IgD-negative memory B cell (primary cell): Measurements from ENCODE around the gene ZNF710. TPM values are rescaled to one million over a fixed set of nuclear protein-coding genes. Genes with fewer than 3 reads are reported as not detected.
A peak's percentile ranks its signal among the peaks of the same experiment; 100 is the strongest.

Experiments
- H3K27ac Mint-ChIP-seq, 3 donors: one replicate each; pipeline ENCODE4 v1.8.0; 2020 to 2022; ENCODE audit warnings: mild to moderate bottlenecking in 3 of 3, mixed read lengths in 3 of 3, moderate library complexity in 1 of 3
- H3K27me3 Mint-ChIP-seq: one replicate; pipeline ENCODE4 v1.8.0; 2021; ENCODE audit warnings: mixed read lengths
- H3K36me3 Mint-ChIP-seq: one replicate; pipeline ENCODE4 v1.8.0; 2020; ENCODE audit warnings: mild to moderate bottlenecking, mixed read lengths
- H3K4me1 Mint-ChIP-seq, 3 donors: one replicate each; pipeline ENCODE4 v1.8.0; 2020 to 2022; ENCODE audit warnings: mixed read lengths in 3 of 3, mild to moderate bottlenecking in 1 of 3
- H3K4me3 Mint-ChIP-seq, 4 donors: one replicate each; pipeline ENCODE4 v1.8.0; 2020 to 2022; ENCODE audit warnings: mild to moderate bottlenecking in 4 of 4, mixed read lengths in 4 of 4, moderate library complexity in 3 of 4
- H3K9me3 Mint-ChIP-seq, 3 donors: one replicate each; pipeline ENCODE4 v1.8.0; 2020 to 2021; ENCODE audit warnings: mixed read lengths in 3 of 3, mild to moderate bottlenecking in 1 of 3
- polyA plus RNA-seq: library from polyadenylated mRNA; unstranded; fragments of 300-500 nt; fragmentation: Illumina TruSeq; gene quantifications from one replicate; pipeline ENCODE4 v1.2.3, GENCODE V29; 2021

ZNF710 gene
- polyA plus RNA-seq, 1 donor from 2014 or later: 3.6 TPM

DNA sequence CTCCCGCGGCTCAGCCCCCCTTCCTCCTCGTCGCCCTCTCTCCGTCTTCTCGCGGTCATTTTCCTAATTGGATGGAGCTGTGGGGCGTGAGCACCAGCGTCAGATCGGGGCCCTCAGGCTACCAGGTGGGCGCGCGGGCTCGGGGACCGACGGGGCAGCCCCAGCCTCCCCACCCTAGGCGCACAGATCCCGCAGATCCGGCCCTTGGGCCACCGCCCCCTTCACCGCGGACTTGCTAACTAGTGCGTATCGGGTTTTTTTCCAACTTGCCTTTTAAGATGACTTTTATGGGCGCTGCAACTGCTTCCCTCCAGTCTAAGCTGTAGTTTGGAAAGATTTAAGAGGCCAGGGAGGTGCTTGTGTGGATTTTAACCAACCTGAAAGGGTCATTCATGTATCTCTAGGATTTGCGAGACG lies 1.3 kb downstream of the ZNF710 start:
- peaks cover 19 to 27% (median 25%) of the 10 kb centered on the region in 3 donors for H3K4me1 Mint-ChIP-seq
- H3K27ac Mint-ChIP-seq: peak overlapping the region; percentile 80 to 90 (median 89)
- H3K36me3 Mint-ChIP-seq: peaks cover 5% of the 10 kb centered on the region
- H3K27me3 Mint-ChIP-seq: no peaks in the 10 kb centered on the region
- no peaks in the 10 kb centered on the region for H3K9me3 Mint-ChIP-seq
- H3K4me3 Mint-ChIP-seq: peak overlapping the region; percentile 83 to 94 (median 88)

DNA sequence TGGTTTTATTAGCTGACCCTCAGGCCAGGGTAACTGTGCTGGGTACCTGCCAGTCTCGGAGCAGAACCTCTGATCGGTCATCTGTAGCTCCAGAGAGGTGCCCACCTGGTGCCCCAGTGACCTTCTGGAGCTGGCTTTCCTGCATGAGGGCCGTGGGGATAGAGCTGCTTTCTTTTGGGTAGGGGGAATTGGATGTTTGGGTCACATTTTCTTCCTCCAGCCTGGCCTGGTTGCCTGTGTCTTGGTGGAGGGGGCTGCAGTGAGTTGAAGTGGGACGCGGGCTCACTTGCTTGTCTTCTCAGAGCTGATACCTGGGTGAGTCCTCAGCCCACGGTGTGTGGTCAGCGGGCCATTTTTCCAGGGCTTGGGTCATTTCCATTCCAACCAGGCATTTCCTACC lies 2.6 kb downstream of the ZNF710 start:
- Mint-ChIP-seq H3K27me3 (no peaks in the 10 kb centered on the region), H3K27ac (peak overlapping the region; percentile 18 to 89 (median 67)), H3K9me3 (no peaks in the 10 kb centered on the region)

DNA sequence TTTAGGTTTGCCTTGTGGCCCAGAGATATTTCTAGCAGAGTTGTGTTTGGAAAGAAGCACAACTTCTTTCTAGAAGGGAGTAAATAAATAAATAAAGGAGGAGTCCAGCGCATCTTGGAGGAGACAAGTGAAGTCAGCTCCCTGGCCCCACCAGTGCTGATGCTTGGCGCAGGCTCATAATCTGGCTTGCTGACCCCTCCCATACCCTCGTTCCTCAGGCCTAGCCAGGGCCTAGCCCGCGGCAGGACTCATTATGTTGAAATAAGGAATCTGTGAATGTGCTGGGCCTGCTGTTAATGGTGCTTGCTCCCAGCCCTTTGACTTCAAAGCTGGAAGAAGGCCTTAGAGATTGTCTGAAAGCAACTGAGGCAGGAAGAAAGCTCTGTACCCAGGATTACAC lies 3.1 kb downstream of the ZNF710 start:
- Mint-ChIP-seq H3K27ac (peak overlapping the region in 2 of 3 donors; percentile 18 to 67), H3K4me1 (peaks cover 22 to 29% (median 27%) of the 10 kb centered on the region in 3 donors), H3K4me3 (peak overlapping the region in 3 of 4 donors; percentile 5 to 83 (median 23)), H3K36me3 (peaks cover 3% of the 10 kb centered on the region), H3K27me3 (no peaks in the 10 kb centered on the region), H3K9me3 (no peaks in the 10 kb centered on the region)

More for the DNA sequence above, 2.6 kb downstream of the ZNF710 start:
- Mint-ChIP-seq H3K36me3 (peaks cover 5% of the 10 kb centered on the region), H3K4me3 (peak overlapping the region in 3 of 4 donors; percentile 83 to 94 (median 89)), H3K4me1 (peaks cover 19 to 28% (median 27%) of the 10 kb centered on the region in 3 donors)

DNA sequence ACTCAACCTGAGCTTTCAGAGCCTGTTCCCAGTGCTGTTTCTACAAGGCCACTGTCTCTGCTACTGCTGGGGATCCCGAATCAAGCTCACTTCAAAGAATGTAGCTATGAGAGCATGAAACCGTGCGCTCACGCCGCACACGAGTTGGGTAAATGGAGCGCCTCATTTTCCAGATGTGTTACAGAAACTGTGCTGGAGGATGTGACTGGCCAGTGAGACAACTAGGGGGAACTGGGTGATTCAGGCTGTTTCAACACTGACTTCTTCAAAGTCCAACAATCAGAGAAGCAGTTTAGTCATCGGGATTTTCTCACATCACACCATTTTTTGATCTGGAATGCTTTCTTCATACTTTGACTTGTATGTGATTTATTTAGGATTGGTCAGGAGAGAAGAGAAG lies 3.5 kb downstream of the ZNF710 start:
- Mint-ChIP-seq H3K9me3 (no peaks in the 10 kb centered on the region), H3K27ac (peak overlapping the region; percentile 44 to 87 (median 67)), H3K27me3 (no peaks in the 10 kb centered on the region), H3K36me3 (peaks cover 3% of the 10 kb centered on the region), H3K4me3 (peak overlapping the region in 3 of 4 donors; percentile 5 to 83 (median 25)), H3K4me1 (peaks cover 26 to 34% (median 27%) of the 10 kb centered on the region in 3 donors)

DNA sequence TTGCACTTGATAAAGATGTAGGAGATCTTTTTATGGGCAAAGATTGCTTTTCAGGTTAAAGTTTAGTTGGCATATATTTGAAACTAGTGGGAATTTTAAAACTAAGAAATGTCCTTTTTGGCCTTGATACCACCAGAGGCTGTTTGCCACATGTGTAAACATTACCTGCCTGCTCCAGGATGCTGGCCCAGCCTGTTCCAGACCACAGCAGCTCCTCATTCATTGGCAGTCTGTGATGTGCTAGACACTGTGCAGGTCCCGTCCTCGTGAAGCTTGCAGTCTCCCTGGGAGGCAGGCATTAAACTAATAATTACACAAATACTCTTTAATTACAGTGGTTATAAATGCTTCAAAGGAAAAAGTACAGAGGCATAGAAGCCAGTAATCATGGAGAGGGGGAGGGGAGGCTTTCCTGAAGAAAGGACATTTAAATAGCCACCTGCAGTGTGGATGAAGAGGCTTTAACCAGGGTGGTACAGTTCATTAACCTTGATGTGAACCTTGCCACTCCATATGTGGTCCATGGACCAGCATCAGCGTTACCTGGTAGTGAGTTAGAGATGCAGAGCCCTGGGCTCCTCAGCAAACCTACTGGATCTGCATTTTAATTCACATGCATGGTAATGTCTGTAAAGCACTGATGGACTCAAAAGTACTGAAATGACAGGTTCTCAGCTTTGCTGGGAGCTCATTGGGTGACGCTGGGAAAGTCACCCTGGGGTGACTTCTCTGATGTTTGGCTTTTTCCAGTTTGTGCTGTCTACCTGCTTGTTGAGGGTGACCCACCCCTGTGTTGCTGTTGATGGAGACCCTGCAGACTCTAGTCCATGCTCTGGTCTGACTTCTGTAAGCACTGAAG lies 5.3 kb downstream of the ZNF710 start:
- Mint-ChIP-seq H3K27ac (no peak overlapping the region), H3K27me3 (no peaks in the 10 kb centered on the region), H3K36me3 (peaks cover 1% of the 10 kb centered on the region), H3K4me1 (peaks cover 26 to 34% (median 27%) of the 10 kb centered on the region in 3 donors), H3K4me3 (peak overlapping the region in 1 of 4 donors; percentile 22), H3K9me3 (no peaks in the 10 kb centered on the region)

DNA sequence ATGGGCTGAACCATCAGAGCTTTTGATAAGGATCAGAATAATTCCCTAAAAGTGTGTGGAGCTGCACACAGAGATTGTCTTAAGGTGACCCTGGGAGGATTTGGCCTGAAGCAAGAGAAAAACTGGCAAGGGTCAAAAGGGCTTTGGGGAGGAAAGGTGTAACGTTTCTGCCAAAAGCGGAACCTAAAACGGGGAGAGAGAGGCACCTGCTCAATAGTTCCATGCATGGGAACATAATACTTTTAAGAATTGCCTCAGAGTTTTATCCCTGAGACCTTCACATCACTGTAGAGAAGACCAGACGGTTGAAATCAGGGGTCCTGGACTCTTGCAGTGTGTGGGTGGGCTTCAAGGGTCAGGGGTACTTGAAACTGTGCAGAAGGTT lies 5.9 kb downstream of the ZNF710 start:
- Mint-ChIP-seq H3K36me3 (peaks cover 3% of the 10 kb centered on the region), H3K27ac (peak overlapping the region in 1 of 3 donors; percentile 11), H3K4me3 (peak overlapping the region in 2 of 4 donors; percentile 21 to 63), H3K9me3 (no peaks in the 10 kb centered on the region), H3K27me3 (no peaks in the 10 kb centered on the region), H3K4me1 (peaks cover 26 to 34% (median 27%) of the 10 kb centered on the region in 3 donors)

DNA sequence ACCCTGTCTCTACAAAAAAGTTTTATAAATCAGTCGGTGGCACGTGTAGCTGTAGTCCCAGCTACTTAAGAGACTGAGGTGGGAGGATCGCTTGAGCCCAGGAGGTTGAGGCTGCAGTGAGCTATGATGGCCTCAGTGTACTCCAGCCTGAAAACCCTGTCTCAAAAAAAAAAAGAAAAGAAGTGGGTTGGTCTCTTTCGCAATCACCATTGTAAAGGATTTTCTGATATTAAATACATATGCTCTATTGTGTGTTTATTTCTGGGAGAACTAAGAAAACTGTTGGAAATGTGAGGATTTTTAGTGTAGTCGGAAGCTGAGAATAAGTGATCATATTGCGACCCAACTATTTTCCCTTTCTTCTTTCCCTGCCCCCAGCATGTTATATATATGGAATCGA lies 7.5 kb downstream of the ZNF710 start:
- Mint-ChIP-seq H3K27ac (no peak overlapping the region), H3K4me1 (peaks cover 22 to 30% (median 23%) of the 10 kb centered on the region in 3 donors), H3K36me3 (peaks cover 3% of the 10 kb centered on the region), H3K9me3 (peaks cover 0 to 1% (median 0%) of the 10 kb centered on the region in 3 donors), H3K27me3 (no peaks in the 10 kb centered on the region), H3K4me3 (peak overlapping the region in 1 of 4 donors; percentile 56)

DNA sequence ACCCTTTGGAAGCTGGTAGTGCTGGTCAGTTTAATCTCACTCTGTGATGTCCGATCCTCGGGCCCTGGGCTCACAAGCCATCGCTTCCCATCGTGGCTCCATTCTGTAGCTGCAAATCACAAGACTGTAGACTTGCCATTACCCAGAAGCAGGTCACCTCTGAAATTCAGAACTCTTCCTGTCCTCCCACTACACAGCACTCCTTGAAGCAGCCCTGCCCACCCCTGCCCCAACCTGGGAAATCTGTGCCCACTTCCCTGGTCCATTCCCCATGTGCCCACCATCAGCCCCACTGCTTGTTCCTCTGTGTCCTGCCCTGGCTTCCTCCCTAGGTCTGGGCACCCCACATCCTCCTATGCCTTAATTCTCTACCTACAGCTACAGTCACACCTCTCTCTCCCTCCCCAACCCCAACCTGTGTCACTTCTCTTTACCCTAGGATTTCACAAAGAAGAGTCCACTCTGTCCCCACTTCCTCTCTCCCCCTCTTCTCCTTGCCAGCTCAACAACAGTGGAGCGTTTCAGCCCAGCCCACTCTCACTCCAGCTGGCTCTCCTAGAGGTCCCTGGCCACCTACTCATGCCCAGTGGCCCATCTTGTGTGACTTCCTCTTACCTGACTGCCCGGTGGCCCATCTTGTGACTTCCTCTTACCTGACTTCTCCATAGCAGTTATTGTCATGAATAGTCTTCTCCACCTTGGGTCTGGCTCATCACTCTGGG lies 8.3 kb downstream of the ZNF710 start:
- H3K27me3 Mint-ChIP-seq: no peaks in the 10 kb centered on the region
- H3K36me3 Mint-ChIP-seq: peaks cover 6% of the 10 kb centered on the region
- H3K4me1 Mint-ChIP-seq: peaks cover 20 to 34% (median 26%) of the 10 kb centered on the region in 3 donors
- H3K9me3 Mint-ChIP-seq: peaks cover 0 to 1% (median 0%) of the 10 kb centered on the region in 3 donors
- peak overlapping the region in 2 of 4 donors; percentile 25 to 30 for H3K4me3 Mint-ChIP-seq
- peak overlapping the region in 2 of 3 donors; percentile 21 to 86 for H3K27ac Mint-ChIP-seq

DNA sequence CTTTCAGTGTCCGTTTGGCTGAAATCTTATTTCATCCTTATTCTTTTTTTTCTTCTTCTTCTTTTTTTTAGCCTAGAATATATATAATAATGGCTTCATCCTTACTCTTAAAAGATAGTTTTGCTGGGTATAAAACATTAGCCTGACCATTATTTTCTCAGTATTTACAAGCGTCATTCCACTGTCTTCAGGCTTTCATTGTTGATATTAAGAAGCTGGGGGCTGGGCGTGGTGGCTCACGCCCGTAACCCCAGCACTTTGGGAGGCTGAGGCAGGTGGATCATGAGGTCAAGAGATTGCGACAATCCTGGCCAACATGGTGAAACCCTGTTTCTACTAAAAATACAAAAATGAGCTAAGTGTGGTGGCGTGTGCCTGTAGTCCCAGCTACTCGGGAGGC lies 10.6 kb downstream of the ZNF710 start:
- Mint-ChIP-seq H3K9me3 (peaks cover 0 to 1% (median 0%) of the 10 kb centered on the region in 3 donors), H3K4me3 (no peak overlapping the region), H3K27ac (no peak overlapping the region), H3K36me3 (peaks cover 6% of the 10 kb centered on the region), H3K4me1 (peaks cover 8 to 24% (median 23%) of the 10 kb centered on the region in 3 donors), H3K27me3 (no peaks in the 10 kb centered on the region)

DNA sequence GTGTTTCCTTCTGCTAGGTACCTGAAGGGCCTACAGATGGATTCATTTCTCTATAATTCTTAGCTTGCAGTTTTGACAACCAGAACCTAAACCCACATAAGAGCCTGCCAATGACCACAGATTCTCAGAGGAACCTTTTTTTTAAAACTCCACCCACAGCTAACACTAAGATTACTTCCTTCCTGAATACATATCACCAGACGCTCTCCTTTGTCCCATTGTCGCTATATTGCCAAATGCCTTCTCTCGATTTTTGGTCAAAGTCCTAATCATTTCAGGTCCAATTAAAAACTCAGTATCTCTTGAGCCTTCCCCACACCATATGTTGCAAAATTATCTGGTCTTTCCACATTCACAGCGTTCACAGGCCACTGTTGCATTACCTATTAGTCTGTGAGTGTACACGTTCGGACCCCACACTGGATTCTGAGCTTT lies 12.4 kb downstream of the ZNF710 start:
- Mint-ChIP-seq H3K4me1 (peaks cover 9 to 31% (median 19%) of the 10 kb centered on the region in 3 donors), H3K4me3 (peak overlapping the region; percentile 1 to 85 (median 24)), H3K9me3 (peaks cover 0 to 1% (median 0%) of the 10 kb centered on the region in 3 donors), H3K36me3 (peaks cover 6% of the 10 kb centered on the region), H3K27ac (peak overlapping the region in 1 of 3 donors; percentile 1), H3K27me3 (no peaks in the 10 kb centered on the region)

DNA sequence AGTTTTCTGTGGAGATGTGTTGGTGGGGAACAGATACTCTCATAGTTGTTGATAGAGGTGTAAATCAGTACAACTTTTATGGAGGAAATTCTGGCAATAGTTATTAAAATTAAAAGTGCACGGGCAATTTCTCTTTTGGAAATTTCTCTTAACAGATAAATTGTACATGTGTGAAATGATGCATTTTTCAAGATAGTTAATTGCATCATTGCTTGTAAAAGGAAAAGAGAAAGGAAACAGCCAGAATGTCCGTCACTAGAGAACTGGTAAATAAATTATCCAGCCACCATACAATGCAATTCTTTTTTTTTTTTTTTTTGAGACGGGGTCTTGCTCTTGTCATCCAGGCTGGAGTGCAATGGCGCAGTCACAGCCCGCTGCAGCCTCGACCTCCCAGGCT lies 14.2 kb downstream of the ZNF710 start:
- H3K27ac Mint-ChIP-seq: no peak overlapping the region
- H3K9me3 Mint-ChIP-seq: peaks cover 0 to 1% (median 0%) of the 10 kb centered on the region in 3 donors
- no peaks in the 10 kb centered on the region for H3K27me3 Mint-ChIP-seq
- H3K4me3 Mint-ChIP-seq: no peak overlapping the region
- peaks cover 10 to 25% (median 15%) of the 10 kb centered on the region in 3 donors for H3K4me1 Mint-ChIP-seq
- peaks cover 6% of the 10 kb centered on the region for H3K36me3 Mint-ChIP-seq

DNA sequence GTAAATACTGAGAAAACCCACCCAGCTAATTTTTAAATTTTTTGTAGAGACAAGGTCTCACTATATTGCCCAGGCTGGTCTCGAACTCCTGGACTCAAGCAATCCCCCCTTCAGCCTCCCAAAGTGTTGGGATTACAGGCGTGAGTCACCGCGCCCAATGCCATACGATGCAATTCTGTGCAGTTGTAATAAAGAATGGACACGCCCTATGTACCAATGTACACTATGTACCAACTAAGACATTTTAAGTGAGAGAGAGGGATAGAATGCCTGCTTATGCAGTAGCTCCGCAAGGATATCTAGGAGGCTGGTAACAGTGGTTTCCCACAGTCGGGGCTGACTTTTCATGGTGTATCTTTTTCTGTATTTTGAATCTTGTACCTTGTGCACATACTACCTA lies 14.6 kb downstream of the ZNF710 start:
- Mint-ChIP-seq H3K4me3 (no peak overlapping the region), H3K36me3 (peaks cover 6% of the 10 kb centered on the region), H3K27ac (no peak overlapping the region), H3K27me3 (no peaks in the 10 kb centered on the region), H3K4me1 (peaks cover 10 to 25% (median 15%) of the 10 kb centered on the region in 3 donors), H3K9me3 (peaks cover 0 to 1% (median 0%) of the 10 kb centered on the region in 3 donors)

DNA sequence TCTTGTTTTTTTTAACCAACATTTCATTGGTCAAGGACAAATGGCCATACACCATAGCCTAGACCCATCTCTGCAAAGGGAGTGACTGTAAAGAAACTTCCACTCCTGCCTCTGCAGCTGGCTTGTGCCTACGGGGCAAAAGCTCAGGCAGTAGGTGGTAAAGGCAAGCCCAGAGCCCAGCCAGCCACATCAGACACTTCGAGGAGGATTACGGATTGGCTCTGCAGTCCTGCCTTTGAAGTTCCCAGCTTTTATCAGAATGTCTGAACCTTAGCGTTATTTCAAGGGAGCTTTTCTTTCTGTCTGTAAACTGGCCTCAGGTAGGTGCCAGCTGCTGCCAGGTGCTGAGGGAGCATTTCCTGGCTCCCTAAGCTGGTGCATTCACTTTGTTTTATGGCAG lies 15.6 kb downstream of the ZNF710 start:
- H3K27ac Mint-ChIP-seq: no peak overlapping the region
- peaks cover 12 to 25% (median 15%) of the 10 kb centered on the region in 3 donors for H3K4me1 Mint-ChIP-seq
- no peak overlapping the region for H3K4me3 Mint-ChIP-seq
- peaks cover 5% of the 10 kb centered on the region for H3K36me3 Mint-ChIP-seq
- no peaks in the 10 kb centered on the region for H3K27me3 Mint-ChIP-seq
- H3K9me3 Mint-ChIP-seq: peaks cover 0 to 1% (median 0%) of the 10 kb centered on the region in 3 donors

DNA sequence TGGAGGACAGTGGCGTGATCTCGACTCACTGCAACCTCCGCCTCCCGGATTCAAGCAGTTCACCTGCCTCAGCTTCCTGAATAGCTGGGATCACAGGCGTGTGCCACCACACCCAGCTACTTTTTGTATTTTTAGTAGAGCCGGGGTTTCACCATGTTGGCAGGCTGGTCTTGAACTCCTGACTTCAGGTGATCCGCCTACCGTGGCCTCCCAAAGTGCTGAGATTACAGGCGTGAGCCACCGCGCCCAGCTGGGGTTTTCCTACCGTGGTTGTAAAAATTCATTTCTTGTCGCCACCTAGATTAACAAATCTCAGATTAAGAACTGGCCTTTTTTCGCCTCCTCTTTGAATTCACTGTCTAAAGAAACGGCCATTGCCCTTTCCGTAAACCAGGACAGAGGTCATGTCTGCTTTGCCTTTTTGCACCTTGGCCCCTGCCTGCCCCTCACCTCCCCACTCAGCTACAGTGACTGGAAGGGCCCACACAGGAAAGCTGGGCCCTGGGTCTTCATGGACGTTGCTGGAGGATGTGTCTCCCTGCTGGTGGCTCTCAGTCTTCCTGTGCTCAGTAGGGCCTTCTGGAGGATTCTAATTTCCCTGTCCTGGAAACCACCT lies 17.2 kb downstream of the ZNF710 start:
- H3K4me3 Mint-ChIP-seq: peak overlapping the region in 1 of 4 donors; percentile 12
- peak overlapping the region in 2 of 3 donors; percentile 20 to 31 for H3K27ac Mint-ChIP-seq
- H3K9me3 Mint-ChIP-seq: no peaks in the 10 kb centered on the region
- H3K27me3 Mint-ChIP-seq: no peaks in the 10 kb centered on the region
- peaks cover 10 to 24% (median 12%) of the 10 kb centered on the region in 3 donors for H3K4me1 Mint-ChIP-seq
- H3K36me3 Mint-ChIP-seq: peaks cover 5% of the 10 kb centered on the region
